Activated B cell treated with CpG ODN at 0.5 μM for 24 hours (primary cell): ENCODE results near the gene ASPHD2. TPM values are rescaled to one million over a fixed set of nuclear protein-coding genes. Genes with fewer than 3 reads are reported as not detected.

Source experiments
- ATAC-seq: fragments of 200-7000 bp; cut with Tn5 transposase; one replicate; pipeline ENCODE4 v1.10.0; 2021; ENCODE audit warnings: low read depth, mild to moderate bottlenecking, moderate library complexity
- CTCF ChIA-PET: fragments of 350-600 bp; sonication (Branson Sonifier 250); formaldehyde crosslinking; loops from one replicate; lab custom pipeline; 2021; ENCODE audit warnings: antibody characterized with exemption; lab: Charles Lee
- POLR2A ChIA-PET: fragments of 350-600 bp; sonication (Branson Sonifier 250); formaldehyde crosslinking; loops from one replicate; lab custom pipeline; 2021; ENCODE audit warnings: antibody characterized with exemption; lab: Charles Lee
- DNase-seq: peaks from one replicate; pipeline ENCODE4 v3.0.0; 2022
- H3K27ac Mint-ChIP-seq: one replicate; pipeline ENCODE4 v1.8.0; 2020; ENCODE audit warnings: mixed read lengths
- H3K27me3 Mint-ChIP-seq: one replicate; pipeline ENCODE4 v1.8.0; 2021; ENCODE audit warnings: mixed read lengths
- H3K36me3 Mint-ChIP-seq: one replicate; pipeline ENCODE4 v1.8.0; 2021; ENCODE audit warnings: low read depth, mixed read lengths
- H3K4me1 Mint-ChIP-seq: one replicate; pipeline ENCODE4 v1.8.0; 2021; ENCODE audit warnings: mixed read lengths
- H3K4me3 Mint-ChIP-seq: one replicate; pipeline ENCODE4 v1.8.0; 2020; ENCODE audit warnings: mild to moderate bottlenecking, mixed read lengths
- H3K9me3 Mint-ChIP-seq: one replicate; pipeline ENCODE4 v1.8.0; 2020; ENCODE audit warnings: mixed read lengths
- intact Hi-C: fragments of 100-400 bp; cut with micrococcal nuclease; formaldehyde crosslinking; loops from one replicate; pipeline ENCODE4 v1.15.1; 2024
- total RNA-seq: library from RNA; stranded (reverse); gene quantifications from 2 replicates; pipeline ENCODE4 v1.2.3, GENCODE V29; 2022
- TF ChIP-seq, protein P1 (sequence below): fragments of 200-600 bp; IDR thresholded peaks from one replicate; pipeline ENCODE4 v1.8.0; 2022; ENCODE audit warnings: antibody characterized with exemption, mild to moderate bottlenecking

Gene ASPHD2
- total RNA-seq, 1 donor from 2014 or later = 15.5 TPM

DNA sequence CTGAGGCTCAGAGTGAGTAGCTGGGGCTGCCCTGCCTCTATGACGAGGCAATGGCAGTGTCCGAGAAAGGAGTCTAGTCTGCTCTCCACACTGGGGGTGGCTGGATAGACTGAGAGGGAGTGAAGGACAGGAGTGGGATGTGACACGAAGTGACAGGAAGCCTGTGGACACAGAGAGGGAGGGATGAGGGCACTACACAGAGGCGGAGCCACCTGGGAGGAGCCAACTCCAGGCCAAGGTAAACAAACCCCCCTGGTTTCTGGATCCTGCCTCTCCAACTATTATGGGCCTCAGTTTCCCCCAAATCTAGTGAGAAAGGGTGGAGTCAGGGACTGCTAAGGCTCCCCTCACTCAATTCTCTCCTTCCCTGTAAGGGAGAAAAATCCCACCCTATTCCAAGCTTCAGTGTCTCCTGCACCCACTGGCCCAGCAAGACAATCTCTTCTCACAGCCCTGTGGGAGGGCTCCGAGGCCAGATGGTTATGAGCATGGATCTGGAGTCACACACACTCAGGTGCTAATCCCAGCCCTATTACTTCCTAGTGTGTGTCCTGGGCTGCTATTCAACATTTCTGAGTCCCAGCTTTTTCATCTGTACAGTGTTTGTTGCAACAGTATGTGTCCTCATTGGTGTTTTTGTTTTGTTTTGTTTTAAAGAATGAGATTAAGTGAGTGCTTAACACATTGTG lies 24.9 kb downstream of the ASPHD2 start:
- no peaks in the 10 kb centered on the region for H3K9me3 Mint-ChIP-seq
- H3K27me3 Mint-ChIP-seq = no peaks in the 10 kb centered on the region
- no peak for DNase-seq
- no peak for ATAC-seq
- H3K4me3 Mint-ChIP-seq = no peak overlapping the region
- peaks cover 75% of the 10 kb centered on the region for H3K36me3 Mint-ChIP-seq
- CTCF ChIA-PET = interaction anchor here (1.0 kb wide), 1 partner anchor 48 kb away, joined by 3 read pairs; no protein-coding TSS in a partner anchor
- POLR2A ChIA-PET = no interaction called here
- TF ChIP-seq, protein P1, sequence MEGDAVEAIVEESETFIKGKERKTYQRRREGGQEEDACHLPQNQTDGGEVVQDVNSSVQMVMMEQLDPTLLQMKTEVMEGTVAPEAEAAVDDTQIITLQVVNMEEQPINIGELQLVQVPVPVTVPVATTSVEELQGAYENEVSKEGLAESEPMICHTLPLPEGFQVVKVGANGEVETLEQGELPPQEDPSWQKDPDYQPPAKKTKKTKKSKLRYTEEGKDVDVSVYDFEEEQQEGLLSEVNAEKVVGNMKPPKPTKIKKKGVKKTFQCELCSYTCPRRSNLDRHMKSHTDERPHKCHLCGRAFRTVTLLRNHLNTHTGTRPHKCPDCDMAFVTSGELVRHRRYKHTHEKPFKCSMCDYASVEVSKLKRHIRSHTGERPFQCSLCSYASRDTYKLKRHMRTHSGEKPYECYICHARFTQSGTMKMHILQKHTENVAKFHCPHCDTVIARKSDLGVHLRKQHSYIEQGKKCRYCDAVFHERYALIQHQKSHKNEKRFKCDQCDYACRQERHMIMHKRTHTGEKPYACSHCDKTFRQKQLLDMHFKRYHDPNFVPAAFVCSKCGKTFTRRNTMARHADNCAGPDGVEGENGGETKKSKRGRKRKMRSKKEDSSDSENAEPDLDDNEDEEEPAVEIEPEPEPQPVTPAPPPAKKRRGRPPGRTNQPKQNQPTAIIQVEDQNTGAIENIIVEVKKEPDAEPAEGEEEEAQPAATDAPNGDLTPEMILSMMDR = no peak
- H3K27ac Mint-ChIP-seq = no peak overlapping the region
- H3K4me1 Mint-ChIP-seq = no peaks in the 10 kb centered on the region
- intact Hi-C loops = no loop called here

- H3K36me3 Mint-ChIP-seq = peaks cover 75% of the 10 kb centered on the region
- CTCF ChIA-PET = no interaction called here
- intact Hi-C loops = no loop called here
Observed at GRCh38 chr22:26457661-26458272, 28.7 kb downstream of the ASPHD2 start.

GRCh38 chr22:26460202-26460601 lies 31.1 kb downstream of the ASPHD2 start:
- ChIA-PET CTCF (interaction anchor here (0.7 to 6.4 kb wide), 13 partner anchors 8 to 95 kb away, joined by 3 to 138 read pairs (median 4); partner anchors contain the start of genes ASPHD2, HPS4 and SRRD), POLR2A (no interaction called here)
- no peak for DNase-seq
- Mint-ChIP-seq H3K36me3 (peaks cover 82% of the 10 kb centered on the region), H3K9me3 (no peaks in the 10 kb centered on the region), H3K4me3 (no peak overlapping the region), H3K27me3 (no peaks in the 10 kb centered on the region), H3K27ac (no peak overlapping the region), H3K4me1 (peaks cover 2% of the 10 kb centered on the region)
- no peak for ATAC-seq
- intact Hi-C loops = loop anchor here (5.0 kb wide), 1 partner anchor 33 kb away; the partner anchor contains the start of gene ASPHD2
- TF ChIP-seq, protein P1 = no peak

More at GRCh38 chr22:26457661-26458272, 28.7 kb downstream of the ASPHD2 start:
- Mint-ChIP-seq H3K27ac (no peak overlapping the region), H3K4me1 (peaks cover 2% of the 10 kb centered on the region), H3K9me3 (no peaks in the 10 kb centered on the region), H3K4me3 (no peak overlapping the region), H3K27me3 (no peaks in the 10 kb centered on the region)
- DNase-seq (no peak), ATAC-seq (no peak)
- POLR2A ChIA-PET = no interaction called here
- TF ChIP-seq, protein P1 = no peak

GRCh38 chr22:26461188-26461810 lies 32.2 kb downstream of the ASPHD2 start:
- DNase-seq (peak; percentile 47), ATAC-seq (peak; percentile 57)
- TF ChIP-seq, protein P1 = peak; percentile 66
- intact Hi-C loops = loop anchor here (1.0 to 5.0 kb wide), 3 partner anchors 34 to 97 kb away; partner anchors contain the start of gene ASPHD2
- H3K4me3 Mint-ChIP-seq = no peak overlapping the region
- peaks cover 87% of the 10 kb centered on the region for H3K36me3 Mint-ChIP-seq
- ChIA-PET POLR2A (no interaction called here), CTCF (interaction anchor here (0.7 to 6.4 kb wide), 18 partner anchors 9 to 183 kb away, joined by 3 to 138 read pairs (median 4); partner anchors contain the start of gene ASPHD2)
- H3K4me1 Mint-ChIP-seq = peaks cover 2% of the 10 kb centered on the region
- H3K27me3 Mint-ChIP-seq = no peaks in the 10 kb centered on the region
- no peak overlapping the region for H3K27ac Mint-ChIP-seq
- no peaks in the 10 kb centered on the region for H3K9me3 Mint-ChIP-seq
